Mucosa of descending colon (tissue), 3 donors: ENCODE data around the gene KIAA0930. TPM values are rescaled to one million over a fixed set of nuclear protein-coding genes. Genes with fewer than 3 reads are reported as not detected.
"Not testable (repeated sequence)": the region's sequence is repeated elsewhere in the genome, so short reads cannot be mapped to it uniquely, and the experiment has no call there.

Source experiments
- ATAC-seq: fragments of 200-7000 bp; cut with Tn5 transposase; one replicate; pipeline ENCODE4 v1.9.1; 2020; ENCODE audit warnings: mild to moderate bottlenecking, moderate library complexity
- DNase-seq, 3 donors: peaks; one replicate each; pipeline ENCODE4 v3.0.0-alpha.2; 2020
- H3K36me3 ChIP-seq: fragments of 200-600 bp; one replicate; pipeline ENCODE4 v1.8.0; 2021; ENCODE audit warnings: low read depth, mild to moderate bottlenecking
- H3K4me1 ChIP-seq: fragments of 200-600 bp; one replicate; pipeline ENCODE4 v1.8.0; 2021; ENCODE audit warnings: low read depth, mild to moderate bottlenecking
- H3K4me3 ChIP-seq: fragments of 200-600 bp; one replicate; pipeline ENCODE4 v1.8.0; 2021; ENCODE audit warnings: mild to moderate bottlenecking
- H3K9me3 ChIP-seq: fragments of 200-600 bp; one replicate; pipeline ENCODE4 v1.8.0; 2021; ENCODE audit warnings: mild to moderate bottlenecking
- CTCF ChIP-seq: fragments of 200-600 bp; IDR thresholded peaks from one replicate; pipeline ENCODE4 v1.8.0; 2022; ENCODE audit warnings: antibody characterized with exemption, mild to moderate bottlenecking
- intact Hi-C, 2 donors: fragments of 100-400 bp; cut with DNase I in 1 of 2; cut with micrococcal nuclease in 1 of 2; formaldehyde crosslinking; loops; one replicate each; pipeline versions ENCODE4 v1.11.0 to v1.11.1; 2022; cut with DNase I, micrococcal nuclease
- total RNA-seq, 3 donors: library from RNA; stranded (reverse); fragmentation: NEBNext Ultra II Directional in 2 of 3; extraction: Animal tissue kit (Norgen Biotek cat#: 25700) in 2 of 3; gene quantifications; one replicate each; pipeline versions ENCODE4 v1.2.1 to v1.2.4, GENCODE V29; 2021 to 2023
- donor health status: DM: no; HTN: no; CAD: no; lungs with moderate emphysema.
- donor health status: DM: no; HTN: no; CAD: no.
- donor health status: DM: no; HTN: yes; CAD: no.

The KIAA0930 gene
- total RNA-seq, 3 donors from 2014 or later: 32.7 to 62.4 (median 37.7) TPM

GRCh38 chr22:45259754-45260394, 19.2 kb upstream of the KIAA0930 start:
- Histone ChIP-seq H3K4me1 (peaks cover 4% of the 10 kb centered on the region), H3K36me3 (no peaks in the 10 kb centered on the region), H3K4me3 (no peak overlapping the region), H3K9me3 (no peaks in the 10 kb centered on the region)
- DNase-seq: no peak
- no peak for TF ChIP-seq CTCF
- no peak for ATAC-seq
- intact Hi-C loops: no loop called here

GRCh38 chr22:45257941-45258340, 17.2 kb upstream of the KIAA0930 start:
- H3K9me3 ChIP-seq, H3K36me3 ChIP-seq, H3K4me1 ChIP-seq, DNase-seq, H3K4me3 ChIP-seq, intact Hi-C loops, ATAC-seq: not testable (repeated sequence)

- H3K4me1 ChIP-seq: no peaks in the 10 kb centered on the region
- DNase-seq: no peak
- H3K9me3 ChIP-seq: no peaks in the 10 kb centered on the region
- no peak overlapping the region for H3K4me3 ChIP-seq
- peak; percentile 25 for ATAC-seq
- H3K36me3 ChIP-seq: no peaks in the 10 kb centered on the region
- TF ChIP-seq CTCF: no peak
- intact Hi-C loops: no loop called here
Observed at GRCh38 chr22:45254789-45255278, 14.1 kb upstream of the KIAA0930 start.

GRCh38 chr22:45254388-45254787, 13.7 kb upstream of the KIAA0930 start:
- no peak for TF ChIP-seq CTCF
- H3K4me1 ChIP-seq: no peaks in the 10 kb centered on the region
- no peaks in the 10 kb centered on the region for H3K36me3 ChIP-seq
- H3K4me3 ChIP-seq: no peak overlapping the region
- intact Hi-C loops: no loop called here
- no peak for ATAC-seq
- no peaks in the 10 kb centered on the region for H3K9me3 ChIP-seq
- DNase-seq: no peak

GRCh38 chr22:45253039-45253641, 12.4 kb upstream of the KIAA0930 start:
- no peaks in the 10 kb centered on the region for H3K9me3 ChIP-seq
- intact Hi-C loops: no loop called here
- ATAC-seq: no peak
- H3K36me3 ChIP-seq: no peaks in the 10 kb centered on the region
- DNase-seq: no peak
- H3K4me3 ChIP-seq: no peak overlapping the region
- TF ChIP-seq CTCF: no peak
- peaks cover 3% of the 10 kb centered on the region for H3K4me1 ChIP-seq

GRCh38 chr22:45251825-45252224, 11.1 kb upstream of the KIAA0930 start:
- no peak overlapping the region for H3K4me3 ChIP-seq
- TF ChIP-seq CTCF: no peak
- ATAC-seq: no peak

More at GRCh38 chr22:45251825-45252224, 11.1 kb upstream of the KIAA0930 start:
- no peak for DNase-seq
- H3K9me3 ChIP-seq: no peaks in the 10 kb centered on the region
- H3K36me3 ChIP-seq: no peaks in the 10 kb centered on the region
- H3K4me1 ChIP-seq: peaks cover 6% of the 10 kb centered on the region
- intact Hi-C loops: no loop called here
